PC-9 (cell line): ENCODE data around the gene NMNAT3. TPM values are rescaled to one million over a fixed set of nuclear protein-coding genes. Genes with fewer than 3 reads are reported as not detected.

Source experiments
- BruUV-seq: library from RNA; stranded (reverse); fragments of 400-500 nt; replicated peaks from 2 replicates; lab custom pipeline; 2021; lab: Mats Ljungman, UMichigan
- CTCF ChIA-PET: fragments of 300-600 bp; sonication (Branson Sonifier 250); formaldehyde crosslinking; loops from one replicate; lab custom pipeline; 2022; ENCODE audit warnings: antibody characterized with exemption; lab: Charles Lee
- POLR2A ChIA-PET: fragments of 300-600 bp; sonication (Branson Sonifier 250); formaldehyde crosslinking; loops from one replicate; lab custom pipeline; 2022; ENCODE audit warnings: antibody characterized with exemption; ENCODE audit not compliant: unreplicated experiment; lab: Charles Lee
- DNase-seq, 2 experiments: peaks; one replicate each; pipeline versions ENCODE4 v3.0.0 to v3.0.0-alpha.2; 2015 to 2022; ENCODE audit warnings: mixed read lengths in 1 of 2
- H2AFZ ChIP-seq: fragments of 200-600 bp; sonication (generic); 2 replicates; pipeline ENCODE4 v1.8.1; 2017; ENCODE audit warnings: antibody characterized with exemption
- H3F3A ChIP-seq: fragments of 200-600 bp; sonication (generic); 2 replicates; pipeline ENCODE4 v1.8.1; 2017; ENCODE audit warnings: antibody characterized with exemption, mild to moderate bottlenecking, low read depth; ENCODE audit not compliant: insufficient read depth
- H3K27ac ChIP-seq: fragments of 200-600 bp; sonication (generic); 2 replicates; pipeline ENCODE4 v1.6.1; 2016; ENCODE audit warnings: mixed run types
- H3K27me3 ChIP-seq: fragments of 200-600 bp; sonication (generic); 2 replicates; pipeline ENCODE4 v1.6.1; 2016; ENCODE audit warnings: low read depth, mixed run types; ENCODE audit not compliant: insufficient read depth
- H3K36me3 ChIP-seq: fragments of 200-600 bp; sonication (generic); 2 replicates; pipeline ENCODE4 v1.6.1; 2016; ENCODE audit warnings: low read depth, mixed run types
- H3K4me1 ChIP-seq: fragments of 200-600 bp; sonication (generic); replicated peaks from 2 replicates; pipeline ENCODE4 v1.6.1; 2016; ENCODE audit warnings: mixed run types; ENCODE audit not compliant: insufficient read depth
- H3K4me2 ChIP-seq: fragments of 200-600 bp; sonication (generic); 2 replicates; pipeline ENCODE4 v1.6.1; 2017; ENCODE audit warnings: mixed run types
- H3K4me3 ChIP-seq: fragments of 200-600 bp; sonication (generic); 2 replicates; pipeline ENCODE4 v1.6.1; 2016; ENCODE audit warnings: mixed run types
- H3K79me2 ChIP-seq: fragments of 200-600 bp; sonication (generic); 2 replicates; pipeline ENCODE4 v1.6.1; 2017; ENCODE audit warnings: low read depth, mixed run types
- H3K9me2 ChIP-seq: fragments of 200-600 bp; sonication (generic); 2 replicates; pipeline ENCODE4 v1.8.1; 2017; ENCODE audit warnings: mild to moderate bottlenecking; ENCODE audit not compliant: insufficient read depth
- H3K9me3 ChIP-seq: fragments of 200-600 bp; sonication (generic); 2 replicates; pipeline ENCODE4 v1.8.1; 2016; ENCODE audit warnings: low read depth; ENCODE audit not compliant: insufficient read depth
- H4K20me1 ChIP-seq: fragments of 200-600 bp; sonication (generic); 2 replicates; pipeline ENCODE4 v1.8.1; 2017; ENCODE audit not compliant: insufficient read depth
- EZH2 ChIP-seq: fragments of 200-600 bp; sonication (generic); IDR thresholded peaks from 2 replicates; pipeline ENCODE4 v1.8.0; 2017; ENCODE audit warnings: antibody characterized with exemption, low read depth
- intact Hi-C: fragments of 100-400 bp; cut with micrococcal nuclease; formaldehyde crosslinking; loops from one replicate; pipeline ENCODE4 v1.10.0; 2022; ENCODE audit not compliant: unreplicated experiment
- total RNA-seq: library from RNA; stranded (reverse); gene quantifications from 2 replicates; pipeline ENCODE4 v1.2.3, GENCODE V29; 2021
- TF ChIP-seq, protein P1 (sequence below): fragments of 200-600 bp; sonication (generic); conservative IDR thresholded peaks from 2 replicates; pipeline ENCODE4 v1.6.1; 2017; ENCODE audit warnings: mixed run types, antibody characterized with exemption, mild to moderate bottlenecking, moderate library complexity

Gene NMNAT3
- total RNA-seq, 1 experiment from 2014 or later, result 1.6 TPM

DNA sequence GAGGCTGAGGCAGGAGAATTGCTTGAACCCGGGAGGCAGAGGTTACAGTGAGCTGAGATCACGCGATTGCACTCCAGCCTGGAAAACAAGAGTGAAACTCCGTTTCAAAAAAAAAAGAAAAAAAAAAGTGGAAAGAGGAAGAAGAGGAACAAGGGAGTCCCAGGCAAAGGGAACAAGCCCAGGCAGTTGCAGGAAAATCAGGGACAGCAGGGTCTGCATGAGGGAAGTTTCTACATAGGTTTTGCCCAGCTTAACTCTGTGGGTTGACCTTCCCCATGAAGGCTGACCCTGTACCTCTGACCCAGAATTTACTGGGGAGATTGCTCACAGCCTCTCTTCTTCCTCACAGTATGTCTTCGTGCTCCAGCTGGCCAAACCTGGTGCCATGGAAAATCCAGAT lies 150.5 kb downstream of the NMNAT3 start:
- DNase-seq, result no peak
- intact Hi-C loops, result no loop called here
- Histone ChIP-seq H3K4me2 (no peak overlapping the region), H3K4me3 (no peak overlapping the region), H2AFZ (no peak overlapping the region), H3K27ac (no peak overlapping the region), H3K9me3 (no peaks in the 10 kb centered on the region), H3K79me2 (no peaks in the 10 kb centered on the region), H3K27me3 (no peaks in the 10 kb centered on the region), H3K36me3 (no peaks in the 10 kb centered on the region), H4K20me1 (no peaks in the 10 kb centered on the region), H3K4me1 (peaks cover 3% of the 10 kb centered on the region), H3K9me2 (no peaks in the 10 kb centered on the region), H3F3A (peaks cover 2% of the 10 kb centered on the region; the same call in 1 of the 2 replicates)
- TF ChIP-seq, protein P1, sequence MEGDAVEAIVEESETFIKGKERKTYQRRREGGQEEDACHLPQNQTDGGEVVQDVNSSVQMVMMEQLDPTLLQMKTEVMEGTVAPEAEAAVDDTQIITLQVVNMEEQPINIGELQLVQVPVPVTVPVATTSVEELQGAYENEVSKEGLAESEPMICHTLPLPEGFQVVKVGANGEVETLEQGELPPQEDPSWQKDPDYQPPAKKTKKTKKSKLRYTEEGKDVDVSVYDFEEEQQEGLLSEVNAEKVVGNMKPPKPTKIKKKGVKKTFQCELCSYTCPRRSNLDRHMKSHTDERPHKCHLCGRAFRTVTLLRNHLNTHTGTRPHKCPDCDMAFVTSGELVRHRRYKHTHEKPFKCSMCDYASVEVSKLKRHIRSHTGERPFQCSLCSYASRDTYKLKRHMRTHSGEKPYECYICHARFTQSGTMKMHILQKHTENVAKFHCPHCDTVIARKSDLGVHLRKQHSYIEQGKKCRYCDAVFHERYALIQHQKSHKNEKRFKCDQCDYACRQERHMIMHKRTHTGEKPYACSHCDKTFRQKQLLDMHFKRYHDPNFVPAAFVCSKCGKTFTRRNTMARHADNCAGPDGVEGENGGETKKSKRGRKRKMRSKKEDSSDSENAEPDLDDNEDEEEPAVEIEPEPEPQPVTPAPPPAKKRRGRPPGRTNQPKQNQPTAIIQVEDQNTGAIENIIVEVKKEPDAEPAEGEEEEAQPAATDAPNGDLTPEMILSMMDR, result no peak
- no peak for TF ChIP-seq EZH2
- ChIA-PET POLR2A (no interaction called here), CTCF (no interaction called here)
- BruUV-seq, result no TSS peak

DNA sequence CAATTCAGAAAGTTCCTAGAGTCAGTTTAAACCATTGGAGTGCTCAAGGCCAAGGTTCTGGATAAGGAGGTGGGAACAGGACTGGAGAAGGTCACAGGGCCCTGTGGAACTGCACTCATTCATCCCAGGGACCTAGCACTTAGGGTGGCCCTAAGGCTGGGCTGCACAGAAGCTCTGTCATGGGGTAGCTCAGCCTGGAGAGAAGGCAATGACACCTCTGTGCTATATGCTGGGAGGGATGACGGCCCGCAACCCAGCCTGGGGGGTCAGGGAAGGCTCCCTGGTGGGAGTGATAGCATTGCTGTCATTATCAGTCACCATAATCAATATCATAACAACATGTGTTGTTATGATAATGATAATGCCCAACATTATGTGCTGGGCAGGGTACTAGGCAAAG lies 151.6 kb downstream of the NMNAT3 start:
- no peak overlapping the region for H2AFZ ChIP-seq
- POLR2A ChIA-PET, result interaction anchor here (0.6 kb wide), 2 partner anchors 56 to 267 kb away, joined by 3 to 10 read pairs; no protein-coding TSS in a partner anchor
- H4K20me1 ChIP-seq, result no peaks in the 10 kb centered on the region
- BruUV-seq, result no TSS peak
- intact Hi-C loops, result no loop called here
- DNase-seq, result no peak
- no peaks in the 10 kb centered on the region for H3K9me2 ChIP-seq
- no peak overlapping the region for H3K27ac ChIP-seq
- no peaks in the 10 kb centered on the region for H3F3A ChIP-seq
- H3K36me3 ChIP-seq, result no peaks in the 10 kb centered on the region
- CTCF ChIA-PET, result no interaction called here
- H3K4me2 ChIP-seq, result no peak overlapping the region
- H3K4me3 ChIP-seq, result no peak overlapping the region
- TF ChIP-seq, protein P1, result no peak
- no peaks in the 10 kb centered on the region for H3K79me2 ChIP-seq
- H3K9me3 ChIP-seq, result no peaks in the 10 kb centered on the region
- H3K27me3 ChIP-seq, result no peaks in the 10 kb centered on the region
- no peaks in the 10 kb centered on the region for H3K4me1 ChIP-seq

DNA sequence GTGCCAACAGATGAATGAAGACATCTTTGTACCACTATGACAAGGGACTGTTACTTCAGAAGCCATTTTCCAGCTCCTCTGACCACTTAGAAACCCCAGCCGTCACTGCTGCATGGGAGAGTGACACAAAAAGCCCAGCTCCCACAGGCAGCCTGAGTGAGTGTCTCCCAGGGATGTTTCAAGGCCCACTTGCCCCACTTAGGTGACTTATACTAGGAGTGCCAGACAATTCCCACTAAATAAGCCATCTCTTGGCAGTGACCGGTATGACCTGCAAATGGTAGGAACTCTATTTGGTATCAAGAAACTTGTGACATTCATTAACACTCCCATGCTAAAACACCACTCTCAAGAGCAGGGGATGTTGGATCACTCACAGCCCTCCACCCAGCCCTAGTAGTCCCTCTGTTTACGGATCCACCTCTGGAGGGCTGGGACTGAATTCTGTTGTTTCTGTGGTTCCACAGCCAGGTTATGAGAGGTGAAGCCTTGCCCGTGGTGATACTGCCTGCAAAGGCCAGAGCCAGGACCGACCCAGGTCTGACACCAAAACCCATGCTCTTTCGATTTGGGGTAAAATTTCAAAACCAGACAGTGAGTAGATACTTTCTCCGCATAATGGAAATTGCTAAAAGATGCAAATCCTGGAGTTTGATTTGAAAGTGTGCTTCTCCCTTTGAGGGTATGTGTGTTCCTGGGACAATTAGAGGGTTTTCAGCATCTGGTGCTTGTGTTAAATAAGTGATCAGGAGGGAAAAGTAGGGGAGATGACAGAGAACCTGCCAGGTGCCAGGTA lies 152.7 kb downstream of the NMNAT3 start:
- Histone ChIP-seq H3K9me3 (no peaks in the 10 kb centered on the region), H3K4me2 (no peak overlapping the region), H3K79me2 (no peaks in the 10 kb centered on the region), H3K9me2 (no peaks in the 10 kb centered on the region), H3K27me3 (no peaks in the 10 kb centered on the region), H2AFZ (no peak overlapping the region), H4K20me1 (no peaks in the 10 kb centered on the region), H3K4me3 (no peak overlapping the region), H3K36me3 (no peaks in the 10 kb centered on the region), H3K27ac (no peak overlapping the region), H3K4me1 (no peaks in the 10 kb centered on the region), H3F3A (no peaks in the 10 kb centered on the region)
- ChIA-PET CTCF (interaction anchor here (0.6 kb wide), 1 partner anchor 1490 kb away, joined by 3 read pairs; no protein-coding TSS in a partner anchor), POLR2A (interaction anchor here (0.6 kb wide), 1 partner anchor 57 kb away, joined by 10 read pairs; no protein-coding TSS in a partner anchor)
- BruUV-seq, result no TSS peak
- no peak for DNase-seq
- intact Hi-C loops, result no loop called here
- TF ChIP-seq, protein P1, result no peak
- TF ChIP-seq EZH2, result no peak
